Lower leg skin (tissue), 4 donors: Measurements from ENCODE around the gene COL13A1. TPM values are rescaled to one million over a fixed set of nuclear protein-coding genes. Genes with fewer than 3 reads are reported as not detected.

Experiments
- DNase-seq, 2 donors: peaks; one replicate each; pipeline ENCODE4 v3.0.0-alpha.2; 2019; ENCODE audit warnings: low spot score in 2 of 2
- H3K4me3 ChIP-seq: fragments of 200-600 bp; sonication (generic); 2 replicates; pipeline ENCODE4 v1.5.1; 2017; ENCODE audit warnings: mild to moderate bottlenecking, low read depth; ENCODE audit not compliant: poor library complexity, severe bottlenecking
- POLR2A ChIP-seq, 2 donors: fragments of 450-650 bp; IDR thresholded peaks; one replicate each; pipeline ENCODE4 v1.6.1; 2016 to 2017; ENCODE audit warnings: antibody characterized with exemption in 2 of 2, mild to moderate bottlenecking in 1 of 2, moderate library complexity in 1 of 2
- WGBS, 2 donors: methylation state at CpG; one replicate each; pipeline ENCODE4 v1.1.5; 2018; 5-methylcytosine and 5-hydroxymethylcytosine counted together
- intact Hi-C: fragments of 100-400 bp; cut with DNase I; formaldehyde crosslinking; loops from one replicate; pipeline ENCODE4 v1.15.0; 2023; ENCODE audit warnings: low total_unique reads
- total RNA-seq, 4 donors: library from RNA; depleted of rRNA; stranded (reverse); fragments of >200 nt; gene quantifications; one replicate each; pipeline ENCODE4 v1.1.0, GENCODE V29; 2016
- TF ChIP-seq, protein P1 (sequence below), 3 donors: fragments of 450-650 bp; IDR thresholded peaks; one replicate each; pipeline ENCODE4 v1.5.1; 2016; ENCODE audit warnings: antibody characterized with exemption in 3 of 3, mild to moderate bottlenecking in 3 of 3, moderate library complexity in 2 of 3

The COL13A1 gene
- total RNA-seq, 4 donors from 2014 or later: 0.93 to 2.3 (median 1.3) TPM

DNA sequence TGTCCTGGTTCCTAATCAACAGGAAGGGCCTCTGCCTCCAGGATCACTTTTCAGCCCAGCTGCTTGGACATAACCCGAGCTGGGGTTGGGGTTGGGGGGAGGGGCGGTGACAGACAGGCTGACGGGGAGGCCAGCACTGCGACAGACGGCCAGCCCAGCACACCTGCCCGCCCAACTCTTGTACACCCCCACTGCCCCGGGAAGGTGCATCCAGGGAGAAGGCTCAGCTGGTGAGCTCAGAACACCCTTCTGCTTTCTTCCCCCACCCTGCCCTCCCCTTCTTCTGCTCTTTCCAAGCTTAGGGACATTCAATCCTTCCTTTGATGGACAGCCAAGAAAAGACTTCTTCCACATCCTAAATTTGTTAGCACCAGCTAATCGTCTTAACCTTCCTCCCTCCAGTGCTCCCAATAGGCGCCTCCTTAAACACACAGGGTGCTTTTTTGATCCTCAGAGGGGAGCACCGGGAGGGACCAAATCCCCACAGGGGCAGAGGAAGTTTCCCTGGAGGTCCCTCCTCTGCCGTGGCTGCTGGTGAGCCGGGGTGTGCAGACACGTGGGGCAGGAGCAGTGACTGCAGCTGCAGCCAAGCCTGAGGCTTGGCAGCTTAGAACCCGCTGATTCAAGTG, 44.7 kb downstream of the COL13A1 start:
- H3K4me3 ChIP-seq: no peak overlapping the region
- no peak for TF ChIP-seq POLR2A (IDR thresholded peaks at IDR 0.05)
- TF ChIP-seq, protein P1, sequence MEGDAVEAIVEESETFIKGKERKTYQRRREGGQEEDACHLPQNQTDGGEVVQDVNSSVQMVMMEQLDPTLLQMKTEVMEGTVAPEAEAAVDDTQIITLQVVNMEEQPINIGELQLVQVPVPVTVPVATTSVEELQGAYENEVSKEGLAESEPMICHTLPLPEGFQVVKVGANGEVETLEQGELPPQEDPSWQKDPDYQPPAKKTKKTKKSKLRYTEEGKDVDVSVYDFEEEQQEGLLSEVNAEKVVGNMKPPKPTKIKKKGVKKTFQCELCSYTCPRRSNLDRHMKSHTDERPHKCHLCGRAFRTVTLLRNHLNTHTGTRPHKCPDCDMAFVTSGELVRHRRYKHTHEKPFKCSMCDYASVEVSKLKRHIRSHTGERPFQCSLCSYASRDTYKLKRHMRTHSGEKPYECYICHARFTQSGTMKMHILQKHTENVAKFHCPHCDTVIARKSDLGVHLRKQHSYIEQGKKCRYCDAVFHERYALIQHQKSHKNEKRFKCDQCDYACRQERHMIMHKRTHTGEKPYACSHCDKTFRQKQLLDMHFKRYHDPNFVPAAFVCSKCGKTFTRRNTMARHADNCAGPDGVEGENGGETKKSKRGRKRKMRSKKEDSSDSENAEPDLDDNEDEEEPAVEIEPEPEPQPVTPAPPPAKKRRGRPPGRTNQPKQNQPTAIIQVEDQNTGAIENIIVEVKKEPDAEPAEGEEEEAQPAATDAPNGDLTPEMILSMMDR (IDR thresholded peaks at IDR 0.05): no peak
- intact Hi-C loops: no loop called here
- WGBS, 2 donors: 30 to 38% methylated on average over 13 to 14 of the region's 14 CpGs
- no peak for DNase-seq

DNA sequence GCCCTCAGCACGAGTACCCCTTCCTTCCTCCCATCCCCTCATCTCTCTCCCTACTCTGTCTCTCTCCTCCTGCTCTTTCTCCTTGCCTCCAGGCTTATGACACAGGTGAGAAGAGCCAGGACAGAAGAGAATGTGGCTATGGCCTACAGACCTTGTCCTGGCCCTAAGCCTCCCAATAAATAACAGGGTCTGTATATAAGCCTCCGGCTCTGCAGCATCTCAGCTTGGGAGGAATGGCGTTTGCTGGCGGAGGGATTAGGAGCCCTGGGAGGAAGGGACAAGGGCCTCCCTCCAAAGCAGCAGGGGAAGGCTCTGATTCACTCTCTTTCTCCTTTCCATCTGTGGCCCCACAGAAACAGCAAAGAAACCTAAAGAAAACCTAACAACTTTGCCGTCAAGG, 45.8 kb downstream of the COL13A1 start:
- H3K4me3 ChIP-seq: no peak overlapping the region
- no peak for TF ChIP-seq POLR2A (IDR thresholded peaks at IDR 0.05)
- TF ChIP-seq, protein P1 (IDR thresholded peaks at IDR 0.05): no peak
- WGBS, 2 donors: 83 to 84% methylated on average over 5 of the region's 5 CpGs
- intact Hi-C loops: no loop called here
- no peak for DNase-seq

DNA sequence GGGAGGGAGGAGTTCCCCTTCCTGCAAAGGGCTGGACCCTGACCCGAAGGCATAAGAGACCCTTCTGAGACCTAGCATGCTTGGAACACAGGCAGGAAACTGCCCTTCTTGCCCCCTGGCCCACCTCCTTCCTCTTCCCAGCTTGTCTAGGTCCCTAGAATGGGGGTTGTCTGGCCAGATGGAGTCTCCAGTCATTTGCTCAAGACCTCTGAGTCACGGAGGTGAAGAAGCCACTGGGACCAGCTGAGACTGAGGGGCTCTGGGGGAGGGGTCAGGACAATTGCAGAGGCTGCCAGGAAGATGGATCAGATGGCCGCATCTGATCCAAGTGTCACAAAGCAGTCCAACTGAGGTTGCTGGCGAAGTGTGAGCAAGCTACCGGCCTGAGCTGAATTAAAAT, 46.2 kb downstream of the COL13A1 start:
- intact Hi-C loops: no loop called here
- 82 to 93% methylated on average over 5 of the region's 5 CpGs for WGBS, 2 donors
- no peak overlapping the region for H3K4me3 ChIP-seq
- no peak for DNase-seq
- TF ChIP-seq POLR2A (IDR thresholded peaks at IDR 0.05): no peak

DNA sequence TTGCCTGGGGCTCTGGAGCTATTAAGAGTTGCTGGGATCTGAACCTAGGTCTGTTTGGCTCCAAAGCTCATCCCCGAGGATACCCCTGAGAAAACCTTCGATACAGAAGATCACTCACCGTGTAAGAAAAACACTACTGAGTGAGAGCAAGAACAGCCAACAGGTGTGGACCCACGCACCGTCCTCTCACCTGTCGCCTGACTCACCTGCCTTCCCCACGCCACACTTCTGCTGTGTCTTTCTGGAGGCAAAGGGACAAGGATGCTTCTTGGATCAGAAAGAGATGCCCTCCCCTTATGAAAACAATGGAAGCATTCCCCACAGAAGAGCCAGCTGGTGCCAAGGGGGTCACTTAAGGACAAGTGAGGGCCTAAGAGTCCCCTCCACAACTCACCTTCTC, 46.7 kb downstream of the COL13A1 start:
- WGBS, 2 donors: 86 to 96% methylated on average over 7 of the region's 7 CpGs
- intact Hi-C loops: no loop called here
- no peak for DNase-seq
- H3K4me3 ChIP-seq: no peak overlapping the region
- TF ChIP-seq POLR2A (IDR thresholded peaks at IDR 0.05): no peak
- TF ChIP-seq, protein P1 (IDR thresholded peaks at IDR 0.05): no peak

DNA sequence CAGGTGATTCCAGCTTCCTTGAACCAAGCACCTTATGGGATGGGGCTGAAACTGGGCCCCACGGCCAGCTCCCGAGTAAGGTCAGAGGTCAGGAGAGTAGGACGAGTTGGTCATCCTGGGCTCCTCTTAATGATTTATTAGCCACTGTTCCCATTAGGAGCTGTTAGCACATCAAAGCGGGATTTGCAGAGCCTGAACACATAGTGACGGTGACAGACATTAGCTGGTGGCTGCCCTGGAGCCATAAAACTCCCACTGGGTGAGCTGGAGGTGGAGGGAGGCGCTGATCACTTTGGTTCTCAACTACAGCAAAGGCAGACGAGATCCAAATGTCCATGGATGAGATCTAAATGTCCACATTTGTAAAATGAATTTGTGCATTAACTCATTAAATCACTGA, 48.1 kb downstream of the COL13A1 start:
- TF ChIP-seq POLR2A (IDR thresholded peaks at IDR 0.05): no peak
- TF ChIP-seq, protein P1 (IDR thresholded peaks at IDR 0.05): no peak
- WGBS, 2 donors: 86 to 91% methylated on average over 7 of the region's 7 CpGs
- intact Hi-C loops: no loop called here
- no peak for DNase-seq
- no peak overlapping the region for H3K4me3 ChIP-seq

DNA sequence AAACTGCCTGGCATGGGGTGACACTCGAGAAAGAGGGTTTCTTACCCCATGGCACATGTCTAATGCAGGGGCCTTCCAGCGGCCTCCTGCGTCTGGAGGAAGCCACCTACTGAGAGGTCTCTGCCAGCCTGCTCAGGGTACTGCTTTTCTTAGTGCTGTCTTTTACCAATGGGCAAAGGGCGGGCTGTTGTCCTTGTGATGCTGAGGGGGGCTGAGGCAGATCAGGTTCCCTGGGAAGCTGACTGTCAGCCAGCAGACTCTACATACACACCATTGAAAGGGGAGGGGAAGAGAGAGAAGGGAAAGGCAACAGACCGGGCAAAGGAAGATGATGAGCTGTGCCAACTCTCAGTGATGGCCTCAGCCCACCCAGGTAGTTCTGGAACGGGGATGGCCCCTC, 48.7 kb downstream of the COL13A1 start:
- TF ChIP-seq, protein P1 (IDR thresholded peaks at IDR 0.05): no peak
- no peak for TF ChIP-seq POLR2A (IDR thresholded peaks at IDR 0.05)
- intact Hi-C loops: no loop called here
- DNase-seq: no peak
- WGBS, 2 donors: 73 to 76% methylated on average over 6 of the region's 6 CpGs
- no peak overlapping the region for H3K4me3 ChIP-seq
